ENCODE results near the gene GPN1. TPM values are rescaled to one million over a fixed set of nuclear protein-coding genes. Genes with fewer than 3 reads are reported as not detected.

The GPN1 gene
- total and polyA plus RNA-seq, 10 donors, result 18.0 to 29.4 (median 23.9) TPM

GRCh38 chr2:27653397-27653796, 24.5 kb downstream of the GPN1 start:
- TF ChIP-seq CTCF (IDR thresholded peaks at IDR 0.05 in 8 of 11, conservative IDR thresholded peaks at IDR 0.05 in 3 of 11) (no peak), POLR2A (IDR thresholded peaks at IDR 0.05) (no peak)
- intact Hi-C loops (cut with DNase I; ENCODE audit: low total_unique reads), result no loop called here
- 90 to 98% (median 92%) methylated on average over 2 of the region's 2 CpGs for WGBS, 5 donors
- no peak overlapping the region for H3K4me3 ChIP-seq
- peaks cover 13 to 100% (median 93%) of the 10 kb centered on the region in 6 donors for H3K36me3 ChIP-seq
- no peaks in the 10 kb centered on the region for H3K9me3 ChIP-seq
- no peak for DNase-seq
- H3K27me3 ChIP-seq (replicated peaks in 1 of 7), result no peaks in the 10 kb centered on the region
- no peak overlapping the region for H3K27ac ChIP-seq
- H3K4me1 ChIP-seq, result peaks cover 0 to 8% (median 2%) of the 10 kb centered on the region in 6 donors

GRCh38 chr2:27655155-27655951, 26.5 kb downstream of the GPN1 start:
- H3K27ac ChIP-seq, result no peak overlapping the region
- H3K4me3 ChIP-seq, result no peak overlapping the region
- no peak for TF ChIP-seq CTCF (IDR thresholded peaks at IDR 0.05 in 8 of 11, conservative IDR thresholded peaks at IDR 0.05 in 3 of 11)
- no peak for TF ChIP-seq POLR2AphosphoS5 (IDR thresholded peaks at IDR 0.05)
- TF ChIP-seq POLR2A (IDR thresholded peaks at IDR 0.05), result no peak
- intact Hi-C loops (cut with DNase I; ENCODE audit: low total_unique reads), result no loop called here
- H3K27me3 ChIP-seq (replicated peaks in 1 of 7), result no peaks in the 10 kb centered on the region
- peaks cover 13 to 100% (median 87%) of the 10 kb centered on the region in 6 donors for H3K36me3 ChIP-seq
- 89 to 94% (median 93%) methylated on average over 7 of the region's 7 CpGs for WGBS, 5 donors
- no peaks in the 10 kb centered on the region for H3K9me3 ChIP-seq
- peaks cover 0 to 25% (median 14%) of the 10 kb centered on the region in 6 donors for H3K4me1 ChIP-seq
- DNase-seq, result no peak

GRCh38 chr2:27661371-27661770, 32.5 kb downstream of the GPN1 start:
- Histone ChIP-seq H3K4me3 (no peak overlapping the region), H3K9me3 (no peaks in the 10 kb centered on the region), H3K27me3 (replicated peaks in 1 of 7) (no peaks in the 10 kb centered on the region), H3K27ac (no peak overlapping the region), H3K4me1 (peaks cover 25 to 76% (median 49%) of the 10 kb centered on the region in 6 donors), H3K36me3 (peaks cover 4 to 58% (median 45%) of the 10 kb centered on the region in 6 donors)
- WGBS, 5 donors, result 86 to 97% (median 91%) methylated on average over 1 of the region's 1 CpG
- intact Hi-C loops (cut with DNase I; ENCODE audit: low total_unique reads), result no loop called here
- no peak for TF ChIP-seq CTCF (IDR thresholded peaks at IDR 0.05 in 8 of 11, conservative IDR thresholded peaks at IDR 0.05 in 3 of 11)
- no peak for TF ChIP-seq POLR2AphosphoS5 (IDR thresholded peaks at IDR 0.05)
- no peak for TF ChIP-seq POLR2A (IDR thresholded peaks at IDR 0.05)
- DNase-seq, result no peak

Measured in spleen (tissue), 11 donors.